Measurements from ENCODE around the gene ITGA2B. TPM values are rescaled to one million over a fixed set of nuclear protein-coding genes. Genes with fewer than 3 reads are reported as not detected.

ITGA2B gene
- total RNA-seq, 2 donors from 2014 or later = 0.33 to 1.8 TPM

DNA sequence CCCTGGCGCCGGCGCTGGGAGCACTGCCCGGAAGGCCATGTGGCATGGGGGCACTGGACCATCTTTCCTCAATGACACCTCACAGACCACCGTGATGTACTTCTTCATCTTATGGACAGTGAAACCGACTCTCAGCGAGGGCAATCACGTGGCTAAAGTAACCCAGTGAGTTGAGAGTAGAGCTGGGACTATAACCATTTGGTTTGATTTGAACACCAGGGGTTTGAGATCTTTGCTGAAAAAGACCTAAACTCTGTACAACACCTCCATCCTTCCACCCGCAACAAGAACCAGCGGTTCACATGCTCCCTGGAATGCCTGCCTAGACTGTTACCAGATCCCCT is 3.3 kb downstream of the ITGA2B start:
- Histone ChIP-seq H3K4me3 (no peak overlapping the region), H3K9me3 (no peaks in the 10 kb centered on the region), H3K27ac (no peak overlapping the region), H3K4me1 (peaks cover 17% of the 10 kb centered on the region), H3K36me3 (replicated peaks in 1 of 2; ENCODE audit: insufficient read depth in 1 of 2, low read depth in 2 of 2) (no peaks in the 10 kb centered on the region), H3K27me3 (no peaks in the 10 kb centered on the region)
- DNase-seq (no peak), ATAC-seq (no peak)
- intact Hi-C loops (cut with DNase I) = no loop called here
- TF ChIP-seq, protein P1, sequence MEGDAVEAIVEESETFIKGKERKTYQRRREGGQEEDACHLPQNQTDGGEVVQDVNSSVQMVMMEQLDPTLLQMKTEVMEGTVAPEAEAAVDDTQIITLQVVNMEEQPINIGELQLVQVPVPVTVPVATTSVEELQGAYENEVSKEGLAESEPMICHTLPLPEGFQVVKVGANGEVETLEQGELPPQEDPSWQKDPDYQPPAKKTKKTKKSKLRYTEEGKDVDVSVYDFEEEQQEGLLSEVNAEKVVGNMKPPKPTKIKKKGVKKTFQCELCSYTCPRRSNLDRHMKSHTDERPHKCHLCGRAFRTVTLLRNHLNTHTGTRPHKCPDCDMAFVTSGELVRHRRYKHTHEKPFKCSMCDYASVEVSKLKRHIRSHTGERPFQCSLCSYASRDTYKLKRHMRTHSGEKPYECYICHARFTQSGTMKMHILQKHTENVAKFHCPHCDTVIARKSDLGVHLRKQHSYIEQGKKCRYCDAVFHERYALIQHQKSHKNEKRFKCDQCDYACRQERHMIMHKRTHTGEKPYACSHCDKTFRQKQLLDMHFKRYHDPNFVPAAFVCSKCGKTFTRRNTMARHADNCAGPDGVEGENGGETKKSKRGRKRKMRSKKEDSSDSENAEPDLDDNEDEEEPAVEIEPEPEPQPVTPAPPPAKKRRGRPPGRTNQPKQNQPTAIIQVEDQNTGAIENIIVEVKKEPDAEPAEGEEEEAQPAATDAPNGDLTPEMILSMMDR (IDR thresholded peaks at IDR 0.05) = no peak
- WGBS, 2 donors = 35 to 40% methylated on average over 6 to 10 of the region's 10 CpGs

DNA sequence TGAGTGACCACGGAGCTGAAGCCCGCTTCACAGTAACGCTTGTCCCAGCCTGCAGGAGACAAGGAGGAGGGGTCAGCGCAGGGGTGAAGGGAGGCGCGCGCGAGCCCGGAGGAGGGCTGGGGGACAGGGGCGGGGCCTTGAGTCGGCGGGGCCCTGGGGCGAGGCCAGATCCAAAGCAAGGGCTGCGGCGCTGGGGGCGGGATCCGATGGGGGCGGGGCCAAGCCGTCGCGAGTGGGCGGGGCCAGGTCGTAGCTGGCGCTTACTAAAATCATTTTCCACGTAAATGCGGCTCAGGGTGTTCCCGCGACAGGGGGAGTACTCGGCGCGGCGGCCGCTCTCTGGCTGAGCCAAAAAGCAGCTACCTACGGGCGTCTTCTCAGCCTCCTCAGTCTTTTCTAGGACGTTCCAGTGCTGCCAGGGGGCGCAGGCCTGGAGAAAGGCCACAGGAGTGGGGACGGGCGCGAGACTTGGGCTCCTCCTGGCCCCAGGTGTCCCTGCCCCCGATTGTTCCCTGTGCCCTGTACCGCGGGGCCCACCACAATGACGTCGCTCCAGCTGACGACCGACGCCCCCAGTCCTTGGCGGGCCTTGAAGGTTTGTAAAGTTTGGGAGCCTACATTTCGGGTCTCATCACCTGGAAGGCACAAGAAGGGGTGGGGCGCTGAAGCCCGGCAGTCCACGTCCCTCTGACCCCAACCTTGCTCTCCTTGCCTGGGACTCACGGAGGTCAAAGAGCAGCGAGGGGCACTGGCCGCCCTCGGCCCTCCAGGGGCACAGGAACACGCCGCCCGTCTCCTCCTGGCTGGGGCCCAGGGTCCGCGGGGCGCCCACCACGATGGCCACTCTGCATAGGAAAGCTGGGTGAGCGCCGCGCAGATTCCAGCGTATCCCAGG is 3.9 kb downstream of the ITGA2B start:
- Histone ChIP-seq H3K36me3 (replicated peaks in 1 of 2; ENCODE audit: insufficient read depth in 1 of 2, low read depth in 2 of 2) (no peaks in the 10 kb centered on the region), H3K27ac (no peak overlapping the region), H3K4me3 (no peak overlapping the region), H3K9me3 (no peaks in the 10 kb centered on the region), H3K27me3 (no peaks in the 10 kb centered on the region), H3K4me1 (peaks cover 17% of the 10 kb centered on the region)
- TF ChIP-seq POLR2A (IDR thresholded peaks at IDR 0.05) = peak in 2 of 3 donors; percentile 54 to 62
- TF ChIP-seq, protein P1 (IDR thresholded peaks at IDR 0.05) = peak in 3 of 7 experiments; percentile 7 to 22 (median 11)
- DNase-seq (peak; percentile 83 to 92 (median 87)), ATAC-seq (peak; percentile 88)
- intact Hi-C loops (cut with DNase I) = no loop called here
- 0 to 4% methylated on average over 11 to 65 of the region's 68 CpGs for WGBS, 2 donors

DNA sequence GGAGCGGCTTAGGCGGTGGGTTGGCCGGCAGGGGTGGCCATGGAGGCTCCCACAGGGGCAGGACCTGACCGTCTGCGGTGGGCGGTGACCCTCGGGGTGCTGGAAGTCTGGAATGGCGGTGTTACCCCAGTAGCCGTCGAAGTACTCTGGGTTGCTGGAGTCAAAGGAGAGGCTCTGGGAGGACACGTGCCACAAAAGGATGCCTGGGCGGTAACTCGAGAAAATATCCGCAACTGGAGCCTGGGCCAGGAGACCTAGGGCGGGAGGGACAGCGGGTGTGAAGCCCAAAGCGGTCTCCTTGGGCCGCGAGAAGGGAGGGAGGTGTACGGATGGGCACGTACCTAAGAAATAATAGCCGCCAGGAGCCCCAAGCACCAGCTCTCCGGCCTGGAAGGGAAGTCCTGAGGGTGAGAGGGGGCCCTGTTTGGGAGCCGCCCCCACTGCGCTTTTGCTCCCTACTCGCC is 4.6 kb downstream of the ITGA2B start:
- intact Hi-C loops (cut with DNase I) = no loop called here
- 0 to 4% methylated on average over 13 to 26 of the region's 26 CpGs for WGBS, 2 donors
- no peak for TF ChIP-seq POLR2A (IDR thresholded peaks at IDR 0.05)
- TF ChIP-seq, protein P1 (IDR thresholded peaks at IDR 0.05) = no peak
- ATAC-seq = no peak
- H3K36me3 ChIP-seq (replicated peaks in 1 of 2; ENCODE audit: insufficient read depth in 1 of 2, low read depth in 2 of 2) = no peaks in the 10 kb centered on the region
- no peaks in the 10 kb centered on the region for H3K27me3 ChIP-seq
- no peak overlapping the region for H3K27ac ChIP-seq
- H3K9me3 ChIP-seq = no peaks in the 10 kb centered on the region
- peaks cover 17% of the 10 kb centered on the region for H3K4me1 ChIP-seq
- no peak overlapping the region for H3K4me3 ChIP-seq
- no peak for DNase-seq

- H3K27me3 ChIP-seq = no peaks in the 10 kb centered on the region
- ATAC-seq (no peak), DNase-seq (no peak)
- 17 to 32% methylated on average over 12 to 29 of the region's 29 CpGs for WGBS, 2 donors
- TF ChIP-seq POLR2A (IDR thresholded peaks at IDR 0.05) = no peak
- TF ChIP-seq, protein P1 (IDR thresholded peaks at IDR 0.05) = no peak
- H3K4me3 ChIP-seq = no peak overlapping the region
- no peak overlapping the region for H3K27ac ChIP-seq
- intact Hi-C loops (cut with DNase I) = no loop called here
- H3K36me3 ChIP-seq (replicated peaks in 1 of 2; ENCODE audit: insufficient read depth in 1 of 2, low read depth in 2 of 2) = no peaks in the 10 kb centered on the region
- H3K4me1 ChIP-seq = peaks cover 17% of the 10 kb centered on the region
- H3K9me3 ChIP-seq = no peaks in the 10 kb centered on the region
These were observed 5.1 kb downstream of the ITGA2B start for GRCh38 chr17:44384281-44384822.
